Measurements from ENCODE around the gene ARHGAP15.

GRCh38 chr2:143084462-143084861, 44.8 kb upstream of the ARHGAP15 start:
- TF ChIP-seq TARDBP (IDR thresholded peaks at IDR 0.05) = no peak
- TF ChIP-seq SUZ12 (IDR thresholded peaks at IDR 0.05) = no peak
- TF ChIP-seq PKNOX1 (IDR thresholded peaks at IDR 0.05) = no peak
- no peak for TF ChIP-seq CTBP1 (IDR thresholded peaks at IDR 0.05; ENCODE audit: borderline replicate concordance)
- no peak for TF ChIP-seq FOXM1 (IDR thresholded peaks at IDR 0.05; ENCODE audit: borderline replicate concordance)

Data from HEK293T (cell line).